Endodermal cell (in vitro differentiated cells): ENCODE measurements around the gene NEDD9. TPM values are rescaled to one million over a fixed set of nuclear protein-coding genes. Genes with fewer than 3 reads are reported as not detected.
A peak's percentile ranks its signal among the peaks of the same experiment; 100 is the strongest.

Source experiments
- DNase-seq: peaks from one replicate; pipeline ENCODE4 v3.0.0-alpha.2; 2017
- H3K27ac ChIP-seq: 2 replicates; pipeline ENCODE4 v1.5.1; 2013; ENCODE audit warnings: mild to moderate bottlenecking, low read depth, low read length, moderate library complexity
- H3K27me3 ChIP-seq: 2 replicates; pipeline ENCODE4 v1.6.1; 2013; ENCODE audit warnings: mild to moderate bottlenecking, low read length, moderate library complexity; ENCODE audit not compliant: insufficient read depth, control insufficient read depth, poor library complexity, severe bottlenecking
- H3K36me3 ChIP-seq: 2 replicates; pipeline ENCODE4 v1.7.0; 2013; ENCODE audit warnings: mild to moderate bottlenecking, low read length, moderate library complexity; ENCODE audit not compliant: control insufficient read depth, insufficient read depth
- H3K4me1 ChIP-seq: one replicate; pipeline ENCODE4 v1.7.0; 2013; ENCODE audit warnings: low read length; ENCODE audit not compliant: control insufficient read depth, insufficient read depth
- H3K4me3 ChIP-seq: 2 replicates; pipeline ENCODE4 v1.5.1; 2013; ENCODE audit warnings: mild to moderate bottlenecking, low read length, moderate library complexity
- H3K9ac ChIP-seq: 2 replicates; pipeline ENCODE4 v1.6.1; 2013; ENCODE audit warnings: mild to moderate bottlenecking, low read length, moderate library complexity; ENCODE audit not compliant: poor library complexity, severe bottlenecking; ENCODE audit errors: extremely low read depth
- H3K9me3 ChIP-seq: 2 replicates; pipeline ENCODE4 v1.6.1; 2013; ENCODE audit warnings: mild to moderate bottlenecking, low read length, moderate library complexity; ENCODE audit not compliant: control insufficient read depth
- H3K27ac Mint-ChIP-seq: 2 replicates; pipeline ENCODE4 v1.8.0; 2020; ENCODE audit warnings: mixed read lengths
- H3K27me3 Mint-ChIP-seq: 2 replicates; pipeline ENCODE4 v1.8.0; 2021; ENCODE audit warnings: mild to moderate bottlenecking, mixed read lengths; ENCODE audit not compliant: insufficient read depth
- H3K36me3 Mint-ChIP-seq: 2 replicates; pipeline ENCODE4 v1.8.0; 2020; ENCODE audit warnings: low read depth, mixed read lengths
- H3K4me1 Mint-ChIP-seq: 2 replicates; pipeline ENCODE4 v1.8.0; 2020; ENCODE audit warnings: mixed read lengths
- H3K4me3 Mint-ChIP-seq: 2 replicates; pipeline ENCODE4 v1.8.0; 2020; ENCODE audit warnings: mild to moderate bottlenecking, moderate library complexity, mixed read lengths
- H3K9me3 Mint-ChIP-seq: 2 replicates; pipeline ENCODE4 v1.8.0; 2020; ENCODE audit warnings: mild to moderate bottlenecking, mixed read lengths
- WGBS, 2 experiments: methylation state at CpG; one replicate each; pipeline versions ENCODE4 v1.1.5 to v1.1.7; 2013; ENCODE audit warnings: missing lambda C conversion rate in 2 of 2, mixed read lengths in 1 of 2; ENCODE audit not compliant: insufficient coverage in 1 of 2, insufficient read length in 1 of 2; 5-methylcytosine and 5-hydroxymethylcytosine counted together
- total RNA-seq, 2 donors: library from RNA; stranded (reverse); fragmentation: NEBNext Ultra II Directional in 1 of 2; extraction: Animal tissue kit (Norgen Biotek cat#: 25700) in 1 of 2; gene quantifications; 2 replicates in 1 of 2; 3 replicates in 1 of 2; pipeline ENCODE4 v1.2.1, GENCODE V29; 2021
- TF ChIP-seq, protein P1 (sequence below): fragments of 200-600 bp; sonication (generic); conservative IDR thresholded peaks from 2 replicates; pipeline ENCODE4 v1.5.0; 2021; ENCODE audit warnings: antibody characterized with exemption, mild to moderate bottlenecking

Gene NEDD9
- total RNA-seq, 2 donors from 2014 or later, result 1.7 to 7.4 TPM

DNA sequence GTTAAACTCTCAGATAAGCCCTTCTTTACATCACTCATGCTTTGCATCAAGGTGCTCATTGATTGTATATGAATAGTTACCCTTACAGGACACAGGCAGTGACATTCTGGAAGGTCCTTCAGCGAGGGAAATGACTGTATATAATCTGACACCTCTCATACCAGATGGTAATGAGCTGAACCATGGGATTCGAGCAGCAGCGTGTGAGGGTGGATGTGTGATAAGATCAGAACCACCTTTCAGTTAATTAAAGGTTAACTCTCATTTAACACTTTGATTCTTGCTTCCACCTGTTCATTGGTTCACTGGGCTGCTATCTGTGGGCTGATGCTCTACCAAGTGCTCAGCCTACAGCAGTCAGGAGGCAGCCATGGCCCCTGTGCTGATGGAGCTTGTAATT, 24.2 kb downstream of the NEDD9 start:
- H3K4me3 Mint-ChIP-seq, result no peak overlapping the region
- H3K27me3 ChIP-seq, result no peaks in the 10 kb centered on the region
- H3K4me1 Mint-ChIP-seq, result peaks cover 37% of the 10 kb centered on the region
- no peaks in the 10 kb centered on the region for H3K27me3 Mint-ChIP-seq
- H3K4me1 ChIP-seq, result no peaks in the 10 kb centered on the region
- no peak overlapping the region for H3K4me3 ChIP-seq
- H3K9me3 ChIP-seq, result no peaks in the 10 kb centered on the region
- H3K27ac ChIP-seq, result no peak overlapping the region
- peaks cover 8% of the 10 kb centered on the region for H3K36me3 Mint-ChIP-seq
- H3K36me3 ChIP-seq, result peaks cover 61% of the 10 kb centered on the region
- WGBS, 2 experiments, result 93 to 100% methylated on average over 2 to 3 of the region's 3 CpGs
- TF ChIP-seq, protein P1, sequence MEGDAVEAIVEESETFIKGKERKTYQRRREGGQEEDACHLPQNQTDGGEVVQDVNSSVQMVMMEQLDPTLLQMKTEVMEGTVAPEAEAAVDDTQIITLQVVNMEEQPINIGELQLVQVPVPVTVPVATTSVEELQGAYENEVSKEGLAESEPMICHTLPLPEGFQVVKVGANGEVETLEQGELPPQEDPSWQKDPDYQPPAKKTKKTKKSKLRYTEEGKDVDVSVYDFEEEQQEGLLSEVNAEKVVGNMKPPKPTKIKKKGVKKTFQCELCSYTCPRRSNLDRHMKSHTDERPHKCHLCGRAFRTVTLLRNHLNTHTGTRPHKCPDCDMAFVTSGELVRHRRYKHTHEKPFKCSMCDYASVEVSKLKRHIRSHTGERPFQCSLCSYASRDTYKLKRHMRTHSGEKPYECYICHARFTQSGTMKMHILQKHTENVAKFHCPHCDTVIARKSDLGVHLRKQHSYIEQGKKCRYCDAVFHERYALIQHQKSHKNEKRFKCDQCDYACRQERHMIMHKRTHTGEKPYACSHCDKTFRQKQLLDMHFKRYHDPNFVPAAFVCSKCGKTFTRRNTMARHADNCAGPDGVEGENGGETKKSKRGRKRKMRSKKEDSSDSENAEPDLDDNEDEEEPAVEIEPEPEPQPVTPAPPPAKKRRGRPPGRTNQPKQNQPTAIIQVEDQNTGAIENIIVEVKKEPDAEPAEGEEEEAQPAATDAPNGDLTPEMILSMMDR, result no peak
- no peak overlapping the region for H3K9ac ChIP-seq
- no peak overlapping the region for H3K27ac Mint-ChIP-seq
- DNase-seq, result peak; percentile 26
- no peaks in the 10 kb centered on the region for H3K9me3 Mint-ChIP-seq

DNA sequence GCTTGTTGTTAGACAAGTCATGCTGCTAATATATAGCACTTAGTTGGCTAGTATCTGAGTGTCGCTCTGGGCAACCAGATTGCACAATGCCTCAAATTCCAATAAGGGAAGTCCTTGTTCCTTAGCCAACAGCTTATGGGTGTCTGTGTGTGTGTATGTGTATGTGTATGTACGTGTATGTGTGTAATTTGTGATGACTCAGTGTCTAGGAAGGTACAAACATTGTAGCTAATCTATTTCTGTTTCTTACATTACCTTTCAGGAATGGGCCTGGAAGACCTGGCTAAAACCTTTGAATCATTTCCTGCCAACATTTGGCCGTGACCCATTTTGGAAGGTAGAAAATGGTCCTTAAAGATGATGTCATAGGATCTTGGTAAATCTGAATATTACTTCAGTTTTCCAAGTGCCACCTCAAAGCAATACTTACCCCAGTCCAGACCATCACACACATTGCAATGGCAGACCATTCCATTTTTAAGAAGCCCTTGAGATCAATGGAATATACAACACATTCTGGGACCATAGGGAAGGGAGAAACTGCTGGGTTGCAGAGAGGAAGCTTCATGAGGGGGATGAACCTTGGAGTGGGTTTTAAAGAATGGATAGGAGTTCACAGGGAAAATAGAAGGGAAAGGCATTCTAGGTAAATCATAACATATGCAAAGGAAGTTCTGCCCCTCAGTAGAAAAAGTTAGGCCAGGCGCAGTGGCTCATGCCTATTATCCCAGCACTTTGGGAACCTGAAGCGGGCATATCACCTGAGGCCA, 25.1 kb downstream of the NEDD9 start:
- H3K4me1 Mint-ChIP-seq, result peaks cover 45% of the 10 kb centered on the region
- Histone ChIP-seq H3K4me1 (no peaks in the 10 kb centered on the region), H3K9ac (no peak overlapping the region), H3K36me3 (peaks cover 52% of the 10 kb centered on the region), H3K9me3 (no peaks in the 10 kb centered on the region), H3K27ac (no peak overlapping the region), H3K4me3 (no peak overlapping the region), H3K27me3 (no peaks in the 10 kb centered on the region)
- TF ChIP-seq, protein P1, result no peak
- WGBS, 2 experiments, result 89 to 94% methylated on average over 3 to 5 of the region's 5 CpGs
- no peaks in the 10 kb centered on the region for H3K27me3 Mint-ChIP-seq
- peak; percentile 29 for DNase-seq
- H3K36me3 Mint-ChIP-seq, result peaks cover 4% of the 10 kb centered on the region
- no peak overlapping the region for H3K4me3 Mint-ChIP-seq
- H3K27ac Mint-ChIP-seq, result no peak overlapping the region
- H3K9me3 Mint-ChIP-seq, result no peaks in the 10 kb centered on the region

DNA sequence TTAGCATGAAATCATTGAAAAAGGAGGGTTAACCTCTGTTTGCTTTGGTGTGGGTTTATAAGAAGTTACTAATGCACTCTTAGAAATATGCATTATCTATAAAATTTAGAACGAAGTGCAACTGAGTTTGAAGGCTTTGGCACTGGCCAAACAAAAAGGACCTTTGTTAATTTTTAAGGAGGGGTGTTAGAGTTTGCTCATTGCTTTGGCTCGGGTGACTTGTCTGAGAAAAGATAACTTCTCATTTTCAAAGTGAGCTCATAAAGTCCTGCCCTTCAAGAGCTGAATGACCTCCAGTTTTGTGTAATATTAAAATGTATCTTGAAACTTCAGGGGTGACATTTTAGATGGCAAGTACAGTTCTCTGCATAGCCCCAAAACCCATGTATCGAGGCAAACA, 25.9 kb downstream of the NEDD9 start:
- no peaks in the 10 kb centered on the region for H3K27me3 Mint-ChIP-seq
- peaks cover 51% of the 10 kb centered on the region for H3K4me1 Mint-ChIP-seq

More for the DNA sequence above, 25.9 kb downstream of the NEDD9 start:
- H3K36me3 ChIP-seq, result peaks cover 44% of the 10 kb centered on the region
- no peak overlapping the region for H3K9ac ChIP-seq
- Mint-ChIP-seq H3K4me3 (no peak overlapping the region), H3K27ac (no peak overlapping the region), H3K36me3 (peaks cover 4% of the 10 kb centered on the region), H3K9me3 (no peaks in the 10 kb centered on the region)
- no peak overlapping the region for H3K4me3 ChIP-seq
- DNase-seq, result no peak
- H3K4me1 ChIP-seq, result no peaks in the 10 kb centered on the region
- no peaks in the 10 kb centered on the region for H3K27me3 ChIP-seq
- WGBS, 2 experiments, result 96% methylated on average over 3 of the region's 3 CpGs; no CpG with 5 or more reads in 1 of the 2 experiments
- H3K9me3 ChIP-seq, result no peaks in the 10 kb centered on the region
- TF ChIP-seq, protein P1, result no peak
- H3K27ac ChIP-seq, result no peak overlapping the region
